ENCODE results near the gene TAC1.

Gene TAC1, protein sequence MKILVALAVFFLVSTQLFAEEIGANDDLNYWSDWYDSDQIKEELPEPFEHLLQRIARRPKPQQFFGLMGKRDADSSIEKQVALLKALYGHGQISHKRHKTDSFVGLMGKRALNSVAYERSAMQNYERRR

DNA sequence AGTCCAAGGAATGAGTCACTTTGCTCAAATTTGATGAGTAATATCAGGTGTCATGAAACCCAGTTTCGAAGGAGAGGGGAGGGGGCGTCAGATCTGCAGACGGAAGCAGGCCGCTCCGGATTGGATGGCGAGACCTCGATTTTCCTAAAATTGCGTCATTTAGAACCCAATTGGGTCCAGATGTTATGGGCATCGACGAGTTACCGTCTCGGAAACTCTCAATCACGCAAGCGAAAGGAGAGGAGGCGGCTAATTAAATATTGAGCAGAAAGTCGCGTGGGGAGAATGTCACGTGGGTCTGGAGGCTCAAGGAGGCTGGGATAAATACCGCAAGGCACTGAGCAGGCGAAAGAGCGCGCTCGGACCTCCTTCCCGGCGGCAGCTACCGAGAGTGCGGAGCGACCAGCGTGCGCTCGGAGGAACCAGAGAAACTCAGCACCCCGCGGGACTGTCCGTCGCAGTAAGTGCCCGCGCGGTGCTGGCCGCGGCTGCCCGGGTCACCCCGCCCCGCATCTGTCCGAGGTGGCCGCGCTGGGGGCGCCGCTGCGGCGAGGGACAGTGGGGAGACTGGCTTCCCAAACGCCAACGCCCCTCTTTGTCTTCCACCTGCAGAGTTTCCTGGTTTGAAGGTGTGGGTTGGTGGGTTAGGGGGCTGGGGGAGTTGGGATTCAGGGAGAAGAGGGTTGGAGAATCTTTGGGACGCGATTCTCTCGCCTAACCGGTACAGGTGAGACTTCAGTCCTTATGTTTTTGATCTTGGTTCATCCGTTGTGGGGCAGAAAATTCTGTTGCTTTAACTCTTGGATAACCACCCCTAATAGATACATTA is at the start of gene TAC1:
Gene TAC1 (plus strand): TSS at position 351 of the 829 bp plus-strand sequence. CDS start 527 bp downstream, outside the sequence.
- Histone ChIP-seq H3K36me3 (replicated peaks) (no peaks in the 10 kb centered on the region), H3K27ac (no peak within 1 kb of the TSS), H3K27me3 (replicated peaks) (peaks cover 34% of the 10 kb centered on the region), H3K4me3 (ENCODE audit: low read depth, low read length) (peak within 1 kb of the TSS; percentile 16)
- in situ Hi-C loops (cut with HindIII; ENCODE audit: low pct_ligation_motif_present, low sequenced_read_pairs) = no loop called here
- DNase-seq = no peak
- TF ChIP-seq, protein P1, sequence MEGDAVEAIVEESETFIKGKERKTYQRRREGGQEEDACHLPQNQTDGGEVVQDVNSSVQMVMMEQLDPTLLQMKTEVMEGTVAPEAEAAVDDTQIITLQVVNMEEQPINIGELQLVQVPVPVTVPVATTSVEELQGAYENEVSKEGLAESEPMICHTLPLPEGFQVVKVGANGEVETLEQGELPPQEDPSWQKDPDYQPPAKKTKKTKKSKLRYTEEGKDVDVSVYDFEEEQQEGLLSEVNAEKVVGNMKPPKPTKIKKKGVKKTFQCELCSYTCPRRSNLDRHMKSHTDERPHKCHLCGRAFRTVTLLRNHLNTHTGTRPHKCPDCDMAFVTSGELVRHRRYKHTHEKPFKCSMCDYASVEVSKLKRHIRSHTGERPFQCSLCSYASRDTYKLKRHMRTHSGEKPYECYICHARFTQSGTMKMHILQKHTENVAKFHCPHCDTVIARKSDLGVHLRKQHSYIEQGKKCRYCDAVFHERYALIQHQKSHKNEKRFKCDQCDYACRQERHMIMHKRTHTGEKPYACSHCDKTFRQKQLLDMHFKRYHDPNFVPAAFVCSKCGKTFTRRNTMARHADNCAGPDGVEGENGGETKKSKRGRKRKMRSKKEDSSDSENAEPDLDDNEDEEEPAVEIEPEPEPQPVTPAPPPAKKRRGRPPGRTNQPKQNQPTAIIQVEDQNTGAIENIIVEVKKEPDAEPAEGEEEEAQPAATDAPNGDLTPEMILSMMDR (IDR thresholded peaks at IDR 0.05; ENCODE audit: low read depth, low read length, missing control alignments) = no peak

DNA sequence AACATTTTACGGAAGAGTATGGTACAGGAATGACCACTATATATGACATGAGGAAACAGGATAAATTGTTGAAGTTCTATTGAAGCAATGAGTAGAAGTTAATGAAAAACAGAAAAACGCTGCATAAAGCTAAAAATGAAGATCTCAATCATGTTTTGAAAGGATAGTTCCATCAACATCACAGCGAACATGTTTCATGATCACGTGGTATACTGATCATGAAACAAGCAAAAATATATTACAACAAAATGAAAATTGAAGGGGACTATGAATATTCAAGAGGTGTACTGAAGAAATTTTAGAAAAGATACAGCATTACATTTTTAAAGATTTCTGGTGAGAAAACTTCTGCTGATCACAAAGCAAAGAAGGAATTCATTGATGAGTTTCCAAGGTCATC is 45.9 kb upstream of the TAC1 start:
- no peak overlapping the region for H3K27ac ChIP-seq
- TF ChIP-seq, protein P1 (IDR thresholded peaks at IDR 0.05; ENCODE audit: low read depth, low read length, missing control alignments) = no peak
- no peak for DNase-seq
- H3K27me3 ChIP-seq (replicated peaks) = no peaks in the 10 kb centered on the region
- no peak overlapping the region for H3K4me3 ChIP-seq (ENCODE audit: low read depth, low read length)
- no peaks in the 10 kb centered on the region for H3K36me3 ChIP-seq (replicated peaks)
- in situ Hi-C loops (cut with HindIII; ENCODE audit: low pct_ligation_motif_present, low sequenced_read_pairs) = no loop called here

DNA sequence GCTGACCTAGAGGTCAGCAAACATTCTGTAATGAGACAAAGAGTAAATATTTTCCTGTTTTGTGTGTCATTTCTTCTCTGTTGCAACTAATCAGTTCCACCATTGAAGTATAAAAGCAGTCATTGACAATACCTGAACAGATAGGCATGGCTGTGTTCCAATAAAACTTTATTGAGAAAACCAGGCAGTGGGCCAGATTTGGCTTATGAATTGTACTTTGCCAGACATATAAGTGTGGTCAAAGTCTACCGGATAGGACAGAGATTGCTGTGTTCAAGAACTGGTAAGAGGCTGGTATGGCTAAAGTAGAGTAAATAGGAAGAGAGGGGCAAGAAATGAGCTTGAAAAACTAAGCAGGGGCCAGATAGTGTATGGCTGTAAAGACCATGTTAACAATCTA is 38.3 kb upstream of the TAC1 start:
- H3K4me3 ChIP-seq (ENCODE audit: low read depth, low read length) = no peak overlapping the region
- DNase-seq = no peak
- H3K27ac ChIP-seq = no peak overlapping the region
- H3K36me3 ChIP-seq (replicated peaks) = no peaks in the 10 kb centered on the region
- in situ Hi-C loops (cut with HindIII; ENCODE audit: low pct_ligation_motif_present, low sequenced_read_pairs) = no loop called here
- TF ChIP-seq, protein P1 (IDR thresholded peaks at IDR 0.05; ENCODE audit: low read depth, low read length, missing control alignments) = no peak
- H3K27me3 ChIP-seq (replicated peaks) = no peaks in the 10 kb centered on the region

DNA sequence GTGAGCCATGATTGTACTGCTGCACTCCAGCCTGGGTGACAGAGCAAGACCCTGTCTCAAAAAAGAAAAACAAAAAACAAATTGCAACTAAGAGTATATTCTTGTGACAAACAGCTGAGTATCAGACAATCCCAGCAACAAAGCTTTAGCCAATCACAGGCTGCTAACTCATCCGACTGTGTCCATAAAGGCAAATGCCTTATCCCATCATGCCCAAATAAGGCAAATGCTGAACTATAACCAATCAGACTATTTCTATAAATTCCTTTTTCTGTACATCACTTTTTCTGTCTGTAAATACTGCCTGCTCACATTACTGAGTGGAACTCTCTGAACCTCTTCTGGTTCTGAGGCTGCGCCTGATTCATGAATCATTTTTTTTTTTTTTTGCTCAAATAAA is 37.5 kb upstream of the TAC1 start:
- in situ Hi-C loops (cut with HindIII; ENCODE audit: low pct_ligation_motif_present, low sequenced_read_pairs) = no loop called here
- H3K27ac ChIP-seq = no peak overlapping the region
- TF ChIP-seq, protein P1 (IDR thresholded peaks at IDR 0.05; ENCODE audit: low read depth, low read length, missing control alignments) = no peak
- no peak for DNase-seq
- H3K36me3 ChIP-seq (replicated peaks) = no peaks in the 10 kb centered on the region
- no peaks in the 10 kb centered on the region for H3K27me3 ChIP-seq (replicated peaks)
- H3K4me3 ChIP-seq (ENCODE audit: low read depth, low read length) = no peak overlapping the region

DNA sequence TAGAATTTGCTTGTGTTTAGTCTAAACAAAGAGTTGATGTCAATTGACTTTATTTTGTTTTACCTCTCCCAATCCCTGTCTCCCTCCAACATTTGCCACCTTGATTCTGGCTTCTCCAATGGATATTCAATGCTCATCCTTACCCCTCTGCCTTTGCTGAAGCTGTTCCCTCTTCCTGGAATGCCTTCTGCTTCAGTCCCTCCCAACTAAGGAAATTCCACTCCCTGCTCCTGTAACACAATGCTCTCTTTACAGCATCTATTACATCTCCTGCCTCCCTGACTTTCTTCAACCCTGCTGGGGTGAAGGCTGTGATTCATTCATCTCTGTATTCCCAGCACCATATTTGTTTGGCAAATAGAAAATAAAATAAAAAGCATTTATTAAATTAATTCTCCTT is 34.5 kb upstream of the TAC1 start:
- Histone ChIP-seq H3K27ac (no peak overlapping the region), H3K27me3 (replicated peaks) (no peaks in the 10 kb centered on the region), H3K36me3 (replicated peaks) (no peaks in the 10 kb centered on the region), H3K4me3 (ENCODE audit: low read depth, low read length) (no peak overlapping the region)
- no peak for DNase-seq
- in situ Hi-C loops (cut with HindIII; ENCODE audit: low pct_ligation_motif_present, low sequenced_read_pairs) = no loop called here
- TF ChIP-seq, protein P1 (IDR thresholded peaks at IDR 0.05; ENCODE audit: low read depth, low read length, missing control alignments) = no peak

Measured in brain microvascular endothelial cell (primary cell).